HG03045 (cell line): ENCODE results near the gene DIS3L2.

Source experiments
- ATAC-seq: cut with Tn5 transposase; IDR thresholded peaks from one replicate; pipeline ENCODE4 v1.9.1; 2021; ENCODE audit warnings: mild to moderate bottlenecking, moderate library complexity; ENCODE audit not compliant: unreplicated experiment

Gene DIS3L2

DNA sequence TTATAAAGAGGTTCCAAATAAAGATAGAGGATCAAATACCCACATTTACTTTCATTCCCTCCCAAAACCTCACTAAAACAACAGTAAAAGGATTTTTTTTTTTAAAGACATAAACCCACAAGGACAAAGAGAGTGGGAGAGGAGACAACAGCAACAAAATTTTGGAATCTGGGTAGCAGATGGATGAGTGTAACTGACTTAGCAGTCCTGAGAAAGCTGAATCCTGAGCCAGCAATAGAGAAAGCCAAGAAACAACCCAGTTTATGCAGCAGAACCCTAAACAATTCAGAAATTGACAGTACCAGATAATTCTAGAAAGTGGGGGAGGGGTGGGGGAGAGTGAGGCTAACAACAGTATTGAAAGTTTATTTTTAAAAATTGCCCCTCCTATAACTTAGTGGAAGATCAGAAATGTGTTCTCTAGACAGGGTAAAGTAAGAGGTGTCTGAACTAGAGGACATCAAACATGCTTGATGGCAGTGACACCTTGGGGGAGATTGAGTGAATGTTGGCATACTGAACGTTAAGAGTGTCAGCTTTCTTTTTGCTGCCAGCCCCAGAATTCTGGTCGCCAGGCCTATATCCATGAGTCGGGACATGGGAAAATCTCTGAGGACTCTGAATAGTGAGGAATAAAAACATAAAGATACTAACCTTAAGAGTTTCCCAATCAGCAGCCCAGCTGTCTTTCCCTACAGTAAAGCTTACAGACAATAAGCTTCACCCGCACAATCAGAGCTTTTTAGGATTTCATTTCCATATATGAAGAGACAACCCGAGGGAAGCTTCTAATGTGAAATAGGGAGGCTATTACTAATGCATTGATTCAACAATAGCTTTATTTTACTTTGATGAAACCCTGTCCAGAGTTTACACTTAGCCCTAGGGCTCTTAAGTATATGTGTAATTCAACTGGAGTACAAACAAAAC is 289.0 kb downstream of the DIS3L2 start:
- ATAC-seq = no peak

DNA sequence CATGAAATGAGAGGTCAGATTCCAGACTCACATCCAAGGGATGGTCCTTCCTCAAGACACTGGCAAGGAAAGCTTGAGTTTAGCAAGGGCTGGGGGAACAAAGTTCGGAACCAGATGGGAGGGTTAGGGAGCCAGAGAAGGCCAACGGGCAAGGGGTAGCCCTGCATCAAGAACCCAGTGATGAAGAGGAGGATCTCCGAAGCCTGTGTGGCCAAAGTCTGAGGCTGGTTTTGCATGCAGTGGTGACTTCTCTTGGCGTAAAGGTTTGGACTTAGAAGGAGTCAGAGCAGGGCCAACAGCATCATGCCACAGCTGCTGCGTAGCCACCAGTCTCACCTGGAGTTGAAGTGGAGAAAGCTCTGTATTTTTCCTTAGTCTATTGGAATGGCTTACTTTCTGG is 293.5 kb downstream of the DIS3L2 start:
- no peak for ATAC-seq

DNA sequence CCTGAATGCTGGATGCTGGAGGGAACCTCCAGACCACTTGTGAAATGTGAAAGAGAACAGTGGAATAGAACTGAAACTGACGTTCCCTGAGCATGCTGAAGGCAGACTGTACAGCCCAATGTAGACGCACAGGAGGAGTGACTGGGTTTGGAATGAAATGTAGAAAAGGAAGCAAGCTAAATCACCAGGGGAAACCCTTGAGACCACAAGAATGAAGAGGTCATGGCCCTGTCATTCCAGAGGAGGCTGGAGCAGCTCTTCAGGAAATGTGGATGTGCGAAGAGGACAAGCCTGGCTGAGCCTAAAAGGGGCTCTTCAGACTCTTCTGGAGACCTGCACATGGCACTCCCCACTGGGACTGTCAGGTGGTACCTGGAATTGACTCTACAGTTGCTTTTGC is 298.6 kb downstream of the DIS3L2 start:
- ATAC-seq = no peak

DNA sequence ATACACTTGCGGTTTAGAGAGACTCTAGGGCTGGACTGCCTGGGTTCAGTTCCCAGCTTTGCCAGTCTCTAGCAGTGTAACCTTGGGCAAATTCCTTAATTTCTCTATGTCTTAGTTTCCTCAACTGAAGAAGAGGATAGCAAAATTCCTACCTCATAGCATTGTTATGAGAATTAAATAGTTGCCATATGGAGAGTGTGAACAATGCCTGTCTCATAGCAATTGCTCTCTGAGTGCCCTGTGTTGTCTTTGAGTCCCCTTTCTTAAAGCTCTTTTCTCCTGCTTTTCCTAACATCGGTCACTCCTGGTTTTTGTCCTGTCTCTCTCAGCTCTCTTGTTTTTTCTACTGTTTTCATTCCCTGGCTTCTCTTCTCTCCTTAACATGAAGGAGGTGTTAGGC is 300.3 kb downstream of the DIS3L2 start:
- no peak for ATAC-seq

DNA sequence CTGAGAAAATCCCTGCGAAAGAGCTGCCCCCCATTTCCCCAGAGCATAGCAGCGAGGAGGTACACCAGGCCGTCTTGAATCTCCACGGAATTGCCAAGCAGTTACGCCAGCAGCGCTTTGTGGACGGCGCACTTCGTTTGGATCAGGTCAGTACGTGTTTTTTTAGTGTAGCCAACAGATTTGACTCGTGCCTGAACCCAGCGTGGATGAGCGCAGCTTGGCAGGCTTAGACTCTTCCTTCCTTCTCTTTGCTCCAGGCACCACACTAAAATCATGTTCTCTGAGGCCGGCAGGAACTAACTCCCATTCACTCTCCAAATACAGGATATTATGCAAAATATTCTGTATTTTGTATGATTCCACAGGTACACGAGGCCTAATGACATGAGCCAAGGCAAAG is 301.8 kb downstream of the DIS3L2 start:
- ATAC-seq = no peak

DNA sequence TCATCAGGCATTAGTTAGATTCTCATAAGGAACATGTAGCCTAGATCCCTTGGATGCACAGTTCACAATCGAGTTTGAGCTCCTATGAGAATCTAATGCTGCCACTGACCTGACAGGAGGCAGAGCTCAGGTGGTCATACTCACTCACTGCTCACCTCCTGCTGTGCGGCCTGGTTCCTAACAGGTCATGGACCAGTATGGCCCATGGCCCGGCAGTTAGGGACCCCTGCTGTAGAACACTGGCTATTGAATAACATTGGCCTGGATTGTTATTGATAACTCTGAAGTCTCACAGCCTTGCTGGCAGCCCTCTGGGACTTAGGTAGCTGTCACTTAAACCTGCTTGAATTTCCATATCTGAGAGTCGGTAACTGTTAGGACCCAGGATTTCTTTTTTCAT is 302.6 kb downstream of the DIS3L2 start:
- ATAC-seq = no peak

DNA sequence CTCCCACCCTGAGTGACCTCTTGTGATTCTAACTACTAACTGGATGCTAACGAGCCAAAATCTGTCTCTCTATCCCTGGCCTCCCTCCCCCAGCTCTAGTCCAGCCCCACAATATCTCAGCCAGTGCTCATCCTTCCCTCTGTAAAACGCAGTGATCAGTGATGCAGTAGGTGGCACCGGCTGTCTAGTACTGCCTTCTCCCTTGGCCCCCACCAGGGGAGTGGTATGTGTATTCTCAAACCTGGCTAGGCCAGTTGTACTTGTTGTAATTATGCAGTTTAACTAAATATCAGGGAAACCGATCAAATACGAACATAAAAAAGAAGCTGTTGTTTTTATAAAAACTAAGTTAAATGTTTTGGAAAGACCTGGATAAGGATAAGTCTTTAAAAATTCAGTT is 303.8 kb downstream of the DIS3L2 start:
- ATAC-seq = no peak

DNA sequence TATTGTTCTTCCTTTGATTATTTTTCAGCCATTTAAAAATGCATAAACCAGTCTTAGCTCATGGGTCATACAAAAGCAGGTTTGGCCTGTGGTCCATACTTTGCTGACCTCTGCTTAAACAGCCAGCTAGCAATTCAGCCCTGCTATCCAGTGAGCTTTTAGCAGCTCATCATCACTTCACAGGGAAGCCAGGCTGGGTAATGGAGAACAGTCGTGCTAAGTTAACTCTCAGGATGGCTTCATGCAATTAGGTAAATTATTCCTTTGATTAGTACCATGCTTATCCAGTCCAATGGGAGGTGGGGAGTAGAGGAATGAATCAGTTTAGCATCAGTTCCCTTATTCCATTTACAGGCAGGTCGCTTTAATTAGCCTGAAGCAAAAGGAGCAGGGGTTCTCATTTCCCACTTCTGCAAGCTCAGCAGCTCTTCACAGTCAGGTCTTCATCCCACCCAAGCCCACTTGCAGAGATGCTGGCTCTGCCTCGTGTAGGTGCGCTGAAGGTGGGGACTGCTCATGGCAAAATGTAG is 307.2 kb downstream of the DIS3L2 start:
- no peak for ATAC-seq

DNA sequence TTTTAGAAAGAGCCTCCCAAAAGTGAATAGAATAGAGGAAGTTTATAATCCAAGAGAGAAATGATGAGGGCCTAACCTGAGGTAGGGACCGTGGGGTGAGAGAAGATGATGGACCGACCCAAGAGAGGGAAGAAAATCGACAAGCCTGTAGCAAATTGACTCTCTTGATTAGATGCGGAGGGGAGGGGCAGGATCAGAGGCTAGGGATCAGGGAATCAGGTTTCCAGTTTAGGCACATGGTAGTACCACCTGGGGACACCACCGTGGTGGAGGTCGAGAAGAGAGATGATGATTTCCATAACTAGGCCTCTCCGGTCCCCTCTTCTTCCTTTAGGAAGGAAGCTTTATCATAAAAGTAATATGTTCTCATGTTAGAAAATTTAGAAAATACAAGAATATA is 308.4 kb downstream of the DIS3L2 start:
- ATAC-seq = no peak

DNA sequence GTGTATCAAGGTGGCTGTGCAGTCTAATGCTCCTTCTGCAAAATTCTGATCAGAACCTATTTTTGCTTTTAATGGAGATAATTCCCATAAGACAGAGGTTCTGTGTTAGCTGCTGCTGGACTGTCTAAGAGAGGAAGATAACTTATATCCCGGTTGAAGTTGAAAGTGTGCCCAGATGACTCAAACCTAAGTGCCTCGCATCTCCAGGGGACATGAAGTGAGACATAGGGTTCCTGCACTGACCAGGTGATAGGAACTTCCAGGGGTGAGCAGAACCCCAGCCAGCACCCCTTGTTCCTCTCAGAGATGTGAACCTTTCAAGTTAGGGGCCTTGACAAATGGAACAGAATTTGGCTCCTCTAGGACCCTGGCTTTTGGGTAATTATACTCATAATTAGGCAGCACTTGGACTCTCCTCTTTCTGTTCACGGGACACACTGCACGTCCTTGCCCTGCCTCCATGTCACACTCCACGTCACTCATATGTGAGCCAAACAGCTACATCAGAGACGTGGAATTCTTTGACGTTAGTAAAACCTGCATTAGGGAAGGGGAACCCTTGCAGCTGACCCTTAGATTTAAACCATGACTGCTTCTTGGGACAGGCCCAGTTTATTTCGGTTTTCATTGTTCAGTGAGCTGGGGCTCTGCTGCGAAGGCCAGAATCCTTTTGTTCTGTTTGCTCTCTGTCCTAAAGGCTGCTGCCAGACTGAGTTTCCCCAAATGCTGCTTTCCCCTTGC is 312.6 kb downstream of the DIS3L2 start:
- no peak for ATAC-seq

DNA sequence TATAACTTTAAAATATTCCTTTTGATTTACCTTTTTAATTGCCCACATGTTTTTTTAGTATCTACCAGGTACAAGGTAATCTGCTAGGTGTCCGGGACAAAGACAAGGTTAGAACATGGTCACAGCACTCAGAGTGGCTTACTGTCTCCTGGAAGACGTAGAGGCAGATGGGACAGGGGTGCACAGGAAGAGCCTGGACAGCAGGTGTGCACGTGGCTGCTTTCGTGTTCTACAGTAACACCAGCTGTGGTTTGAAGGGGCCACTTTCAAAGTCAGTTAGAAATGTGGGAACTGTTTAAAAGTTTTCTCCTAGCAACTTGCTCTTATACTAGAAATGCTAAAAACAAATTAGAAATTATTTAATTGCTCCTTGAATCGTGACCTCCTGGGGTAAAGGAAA is 314.2 kb downstream of the DIS3L2 start:
- ATAC-seq = no peak

DNA sequence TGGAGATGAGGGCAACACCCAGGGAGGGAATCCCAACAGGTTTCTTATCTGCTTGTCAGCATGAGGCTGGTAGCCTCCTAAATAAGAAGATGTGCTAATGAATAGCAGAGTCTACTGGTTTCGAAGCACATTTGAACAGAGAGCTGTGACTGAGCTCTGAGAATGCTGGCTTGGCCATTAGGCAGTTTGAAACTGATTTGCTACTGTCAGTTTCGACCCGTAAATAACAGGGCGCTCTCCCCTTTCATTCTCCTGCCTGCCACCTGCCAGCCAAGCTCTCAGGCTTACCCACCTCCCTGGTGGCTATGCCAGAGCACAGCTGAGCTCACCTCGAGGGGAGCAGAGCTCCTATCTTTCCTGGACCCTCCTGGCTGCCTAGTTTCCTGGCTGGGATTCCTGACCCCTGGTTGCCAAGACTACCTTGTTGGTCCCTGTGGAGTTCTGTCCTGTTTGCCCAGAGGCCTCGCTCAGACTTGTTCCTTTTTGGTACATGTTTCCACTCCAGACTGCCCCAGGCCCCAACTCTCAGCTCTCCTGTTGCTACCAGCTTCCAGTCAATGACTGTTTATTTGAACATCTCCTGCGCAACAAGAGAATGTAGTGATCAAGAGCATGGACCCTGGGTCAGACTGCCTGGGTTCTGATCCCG is 314.7 kb downstream of the DIS3L2 start:
- no peak for ATAC-seq

DNA sequence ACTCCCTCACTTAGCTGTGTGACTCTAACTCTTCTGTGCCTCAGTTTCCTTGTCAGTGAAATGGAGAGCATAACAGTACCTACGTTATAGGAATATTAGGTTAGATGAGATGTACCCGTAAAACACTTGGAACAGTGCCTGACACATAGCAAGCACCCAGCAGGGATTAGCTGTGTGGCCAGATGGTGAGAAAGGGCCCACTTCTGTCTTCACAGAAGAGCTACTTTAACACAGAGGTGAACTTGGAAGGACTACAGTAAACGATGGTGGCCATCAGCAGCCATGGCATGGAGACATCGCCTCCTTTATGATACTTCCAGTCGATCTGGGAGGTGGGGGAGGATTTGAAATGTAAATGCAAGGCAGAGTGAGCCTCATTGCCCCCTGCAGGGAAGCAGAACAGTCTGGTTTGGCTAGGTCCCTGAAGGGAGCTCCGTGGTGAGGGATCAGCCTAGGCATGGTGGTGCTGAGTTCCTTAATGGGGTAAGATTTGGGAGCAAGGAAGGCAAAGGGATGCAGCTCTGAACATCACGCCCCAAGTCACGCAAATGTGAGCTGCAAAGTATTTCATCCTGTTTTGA is 315.3 kb downstream of the DIS3L2 start:
- no peak for ATAC-seq

DNA sequence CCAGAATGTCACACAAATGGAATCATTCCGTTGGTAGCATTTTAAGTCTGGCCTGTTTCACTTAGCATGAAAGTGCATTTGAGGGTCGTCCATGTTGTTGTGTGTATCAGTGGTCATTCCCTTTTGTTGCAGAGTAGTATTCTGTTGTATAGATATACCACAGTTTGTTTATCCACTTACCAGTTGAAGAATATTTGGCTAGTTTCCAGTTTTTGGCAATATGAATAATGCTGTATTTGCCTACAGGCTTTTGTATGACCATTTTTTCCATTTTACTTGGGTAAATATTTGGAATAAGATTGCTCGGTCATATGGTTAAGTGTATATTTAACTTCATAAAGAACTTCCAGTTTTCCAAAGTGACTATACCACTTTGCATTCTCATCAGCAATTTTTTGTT is 317.0 kb downstream of the DIS3L2 start:
- no peak for ATAC-seq

DNA sequence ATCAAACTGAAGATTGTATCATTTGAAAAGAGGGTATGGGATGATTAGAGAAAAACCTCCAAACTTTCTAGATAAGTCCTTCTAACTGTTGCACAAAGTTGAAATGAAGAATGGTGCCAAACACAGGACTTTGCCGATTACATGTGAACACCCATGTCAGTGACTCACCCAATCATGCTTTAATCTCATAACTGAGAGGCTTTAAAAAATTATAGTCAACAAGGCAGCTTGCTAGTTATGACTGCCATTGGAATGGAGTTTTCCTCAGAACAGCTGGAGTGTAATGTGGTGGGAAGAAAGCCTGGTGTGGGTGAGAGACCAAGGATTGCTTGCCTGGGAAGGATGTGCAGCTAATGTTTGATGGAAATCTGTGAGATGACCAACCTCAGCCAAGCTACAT is 318.8 kb downstream of the DIS3L2 start:
- ATAC-seq = no peak

DNA sequence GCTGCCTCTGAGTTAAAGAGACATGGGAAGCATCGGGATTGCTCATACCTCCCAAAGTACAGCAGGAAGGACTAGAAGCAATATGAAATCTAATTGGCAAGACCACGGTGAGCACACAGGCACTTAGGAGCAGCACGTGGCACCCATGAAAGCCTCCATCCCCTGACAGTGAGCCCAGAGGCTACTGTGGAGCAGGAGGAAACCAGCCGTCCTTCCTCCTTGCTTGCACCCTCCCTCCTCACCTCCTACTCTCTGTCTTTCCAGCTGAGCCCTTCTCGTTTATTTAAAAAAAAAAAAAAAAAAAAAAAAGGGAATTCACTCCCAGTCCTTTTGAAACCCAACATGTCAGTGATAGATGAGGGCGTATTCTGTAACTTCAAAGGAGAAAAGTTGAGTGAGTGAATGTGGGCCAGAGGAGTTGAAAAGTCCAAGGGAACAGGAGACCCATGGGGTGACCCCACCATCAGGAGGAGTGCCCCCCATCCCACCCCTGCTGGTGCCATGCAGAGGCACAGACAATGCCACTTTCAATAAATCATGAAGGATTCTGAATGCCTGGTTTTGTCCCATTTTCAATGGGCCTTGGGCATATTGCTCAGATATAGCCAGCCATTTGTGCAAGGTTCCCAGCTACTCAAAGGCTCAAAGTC is 320.5 kb downstream of the DIS3L2 start:
- ATAC-seq = no peak

DNA sequence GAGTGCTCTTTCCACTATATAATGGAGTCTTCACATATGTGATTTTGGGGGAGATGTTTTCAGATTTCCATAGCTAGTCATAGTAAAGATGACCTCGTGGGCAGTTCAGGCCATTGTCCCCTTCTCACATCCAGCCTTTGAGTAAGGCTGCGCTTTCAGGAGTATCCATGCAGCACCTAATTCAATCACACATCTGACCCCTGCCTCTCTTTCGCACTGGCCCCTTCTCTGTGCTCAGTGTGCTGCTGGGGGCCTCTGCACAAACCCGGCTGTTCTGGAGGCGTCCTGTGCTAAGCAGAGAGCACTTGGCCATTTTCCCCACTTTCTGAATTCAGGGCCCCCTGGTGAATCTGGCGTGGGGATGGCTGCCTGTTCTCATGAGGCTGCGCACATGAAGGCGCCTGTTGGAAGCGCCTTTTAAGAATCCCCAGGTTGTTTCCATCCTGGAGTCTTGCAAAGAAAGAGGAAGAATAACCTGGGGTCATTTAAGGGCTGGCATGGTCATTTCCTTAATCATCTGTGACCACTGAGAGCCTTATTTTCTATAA is 321.1 kb downstream of the DIS3L2 start:
- ATAC-seq = no peak

DNA sequence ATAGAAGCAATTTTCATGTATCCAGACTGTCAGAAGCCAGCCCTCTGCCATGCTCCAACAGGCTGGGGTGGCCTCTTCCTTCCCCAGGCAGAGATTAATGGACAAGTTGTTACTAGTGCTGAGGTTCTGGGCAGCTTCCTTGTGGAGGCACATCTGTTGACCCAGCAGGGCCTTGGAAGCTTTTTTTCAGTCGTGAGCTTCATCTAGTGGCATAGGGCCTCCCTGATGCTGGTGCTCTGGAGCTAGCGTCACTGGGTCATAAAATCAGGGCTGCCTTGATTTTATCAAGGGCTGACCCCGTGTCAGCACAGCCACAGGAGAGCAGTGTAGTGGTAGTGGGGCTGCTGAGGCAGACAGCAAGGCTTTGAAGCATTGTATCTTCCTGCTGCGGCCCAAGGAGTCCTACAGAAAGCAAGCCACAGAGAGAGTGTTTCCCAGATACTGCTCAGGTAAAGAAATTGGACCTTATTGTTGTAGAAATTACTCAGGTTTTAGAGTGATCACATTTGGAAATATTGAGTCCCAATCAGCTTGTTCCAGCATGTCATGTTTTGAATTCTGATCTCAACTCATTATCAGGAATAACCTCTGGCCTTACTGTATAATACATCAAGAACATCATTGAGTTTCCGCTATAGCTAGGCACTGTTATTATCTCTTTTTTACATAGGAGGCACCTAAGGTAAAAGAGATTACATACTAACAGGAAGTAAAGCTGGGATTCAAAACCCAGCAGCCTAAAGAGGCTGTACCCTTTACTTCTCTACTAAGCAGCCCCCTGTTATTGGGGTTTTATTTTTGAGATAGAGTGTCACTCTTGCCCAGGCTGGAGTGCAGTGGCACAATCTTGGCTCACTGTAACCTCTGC is 324.7 kb downstream of the DIS3L2 start:
- no peak for ATAC-seq

DNA sequence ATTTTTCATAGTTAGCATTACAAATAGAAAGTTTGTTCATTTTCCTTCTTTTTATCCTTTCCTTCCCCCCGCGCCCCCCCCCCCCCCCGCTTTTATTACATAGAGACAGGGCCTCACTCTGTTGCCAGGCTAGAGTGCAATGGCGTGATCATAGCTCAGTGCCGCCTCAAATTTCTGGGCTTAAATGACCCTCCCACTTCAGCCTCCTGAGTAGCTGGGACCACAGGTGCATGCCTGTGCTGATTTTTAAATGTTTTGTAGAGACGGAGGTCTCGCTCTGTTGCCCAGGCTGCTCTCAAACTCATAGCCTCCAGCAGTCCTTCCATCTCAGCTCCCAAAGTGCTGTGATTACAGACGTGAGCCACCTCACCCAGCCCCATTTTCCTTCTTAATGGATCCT is 325.8 kb downstream of the DIS3L2 start:
- ATAC-seq = no peak
